Dedifferentiated amniotic fluid mesenchymal stem cell (primary cell): Measurements from ENCODE around the gene WDR81.
"Not testable (repeated sequence)": the region's sequence is repeated elsewhere in the genome, so short reads cannot be mapped to it uniquely, and the experiment has no call there.

Source experiments
- DNase-seq: peaks from one replicate; pipeline ENCODE4 v3.0.0-alpha.2; 2016; ENCODE audit errors: extremely low spot score

WDR81 gene

DNA sequence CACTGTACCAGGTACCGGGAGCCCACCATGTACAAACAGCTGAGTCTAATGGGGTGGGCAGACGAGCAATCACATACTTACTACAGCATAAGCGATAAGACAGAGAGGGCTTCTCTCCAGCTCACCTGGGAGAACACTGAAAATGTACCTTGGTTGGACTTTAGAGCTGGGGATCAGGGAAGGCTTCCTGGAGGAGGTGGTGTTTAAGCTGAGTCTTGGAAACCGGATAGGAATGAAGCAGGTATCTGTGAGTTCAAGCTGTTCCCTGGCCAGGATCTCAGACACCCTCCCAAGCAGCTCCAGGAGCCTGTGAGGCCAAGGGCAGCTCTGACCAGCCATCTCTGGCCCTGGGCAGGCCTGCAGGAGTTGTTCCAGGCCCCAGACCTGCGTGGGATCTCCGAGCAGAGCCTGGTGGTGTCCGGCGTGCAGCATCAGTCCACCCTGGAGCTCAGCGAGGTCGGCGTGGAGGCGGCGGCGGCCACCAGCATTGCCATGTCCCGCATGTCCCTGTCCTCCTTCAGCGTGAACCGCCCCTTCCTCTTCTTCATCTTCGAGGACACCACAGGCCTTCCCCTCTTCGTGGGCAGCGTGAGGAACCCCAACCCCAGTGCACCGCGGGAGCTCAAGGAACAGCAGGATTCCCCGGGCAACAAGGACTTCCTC, 29.4 kb downstream of the WDR81 start:
- DNase-seq = no peak

DNA sequence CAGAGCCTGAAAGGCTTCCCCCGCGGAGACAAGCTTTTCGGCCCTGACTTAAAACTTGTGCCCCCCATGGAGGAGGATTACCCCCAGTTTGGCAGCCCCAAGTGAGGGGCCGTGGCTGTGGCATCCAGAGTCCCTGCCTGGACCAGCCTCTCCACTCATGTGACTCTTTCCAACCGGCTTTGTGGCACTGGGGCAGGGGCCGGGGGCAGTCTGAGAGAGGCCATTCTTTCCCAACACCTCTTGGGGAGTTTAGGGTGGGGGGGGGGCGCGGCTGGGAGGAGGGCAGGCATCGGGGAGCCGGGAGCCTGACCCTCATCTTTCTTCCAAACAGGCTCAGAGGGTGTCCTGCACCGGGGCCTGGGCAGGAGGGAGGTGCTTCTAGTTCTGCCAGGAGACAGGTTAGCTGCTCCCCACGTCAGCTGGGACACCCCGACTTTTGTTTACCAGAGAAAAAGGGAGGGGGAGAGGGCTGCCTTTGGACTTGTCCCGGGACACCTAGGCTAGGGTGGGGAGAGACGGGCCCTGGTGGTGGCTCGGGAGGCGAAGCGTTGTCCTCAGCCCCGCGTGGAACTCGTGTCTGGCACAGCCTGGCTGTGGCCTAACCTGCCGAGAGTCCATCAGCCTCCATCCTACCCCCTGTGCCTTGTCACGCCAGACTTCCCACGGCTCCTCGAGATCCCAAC, 30.1 kb downstream of the WDR81 start:
- no peak for DNase-seq

DNA sequence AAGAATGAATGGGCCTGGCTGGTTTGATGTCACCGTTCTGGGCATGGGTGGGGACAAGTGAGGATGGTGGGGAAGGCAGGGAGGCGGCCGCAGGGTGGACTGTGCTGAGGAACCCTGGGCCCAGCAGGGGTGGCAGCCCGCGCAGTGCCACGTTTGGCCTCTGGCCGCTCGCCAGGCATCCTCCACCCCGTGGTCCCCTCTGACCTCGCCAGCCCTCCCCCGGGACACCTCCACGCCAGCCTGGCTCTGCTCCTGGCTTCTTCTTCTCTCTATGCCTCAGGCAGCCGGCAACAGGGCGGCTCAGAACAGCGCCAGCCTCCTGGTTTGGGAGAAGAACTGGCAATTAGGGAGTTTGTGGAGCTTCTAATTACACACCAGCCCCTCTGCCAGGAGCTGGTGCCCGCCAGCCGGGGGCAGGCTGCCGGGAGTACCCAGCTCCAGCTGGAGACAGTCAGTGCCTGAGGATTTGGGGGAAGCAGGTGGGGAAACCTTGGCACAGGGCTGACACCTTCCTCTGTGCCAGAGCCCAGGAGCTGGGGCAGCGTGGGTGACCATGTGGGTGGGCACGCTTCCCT, 30.8 kb downstream of the WDR81 start:
- DNase-seq = no peak

DNA sequence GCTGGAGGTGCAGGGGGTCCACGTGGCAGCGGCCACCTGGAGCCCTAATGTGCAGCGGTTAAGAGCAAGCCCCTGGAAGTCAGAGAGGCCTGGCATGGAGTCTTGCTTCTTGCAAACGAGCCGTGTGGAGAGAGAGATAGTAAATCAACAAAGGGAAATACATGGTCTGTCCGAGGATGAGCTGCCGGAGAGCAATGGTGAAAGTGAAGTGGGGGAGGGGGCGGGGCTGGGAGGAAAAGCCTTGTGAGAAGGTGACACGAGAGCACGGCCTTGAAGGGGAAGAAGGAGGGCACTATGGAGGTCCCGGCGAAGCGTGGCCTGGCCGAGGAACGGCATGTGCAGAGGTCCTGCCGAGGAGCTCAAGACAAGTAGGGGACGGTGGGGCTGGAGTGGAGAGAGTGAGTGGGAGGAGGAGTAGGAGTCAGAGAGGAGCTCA, 31.3 kb downstream of the WDR81 start:
- DNase-seq = no peak

DNA sequence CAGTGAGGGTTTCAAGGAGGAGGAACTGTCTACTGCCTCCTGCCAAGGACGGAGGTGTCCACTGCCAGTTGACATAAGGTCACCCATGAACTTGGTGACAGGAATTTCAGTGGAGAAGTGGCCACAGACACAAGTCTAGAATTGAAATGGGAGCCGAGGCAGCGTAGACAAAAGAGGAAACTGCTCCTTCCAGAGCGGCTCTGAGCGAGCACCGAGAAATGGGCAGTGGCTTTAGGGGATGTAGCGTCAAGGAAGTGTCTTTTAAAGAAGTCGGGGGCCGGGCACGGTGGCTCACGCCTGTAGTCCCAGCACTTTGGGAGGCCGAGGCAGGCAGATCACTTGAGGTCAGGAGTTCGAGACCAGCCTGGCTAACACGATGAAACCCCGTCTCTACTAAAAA, 34.3 kb downstream of the WDR81 start:
- no peak for DNase-seq

DNA sequence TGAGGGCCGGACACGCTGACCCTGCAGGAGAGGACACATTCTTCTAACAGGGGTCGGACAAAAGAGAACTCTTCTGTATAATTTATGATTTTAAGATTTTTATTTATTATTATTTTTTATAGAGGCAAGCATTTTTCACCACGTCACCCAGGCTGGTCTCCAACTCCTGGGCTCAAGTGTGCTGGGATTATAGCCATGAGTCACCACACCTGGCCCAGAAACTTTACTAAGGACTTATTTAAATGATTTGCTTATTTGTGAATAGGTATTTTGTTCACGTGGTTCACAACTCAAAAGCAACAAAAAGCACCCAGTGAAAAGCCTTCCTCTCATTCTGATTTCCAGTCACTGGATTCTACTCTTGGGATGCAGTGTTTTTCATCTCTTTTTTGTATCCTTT, 35.0 kb downstream of the WDR81 start:
- DNase-seq = no peak

DNA sequence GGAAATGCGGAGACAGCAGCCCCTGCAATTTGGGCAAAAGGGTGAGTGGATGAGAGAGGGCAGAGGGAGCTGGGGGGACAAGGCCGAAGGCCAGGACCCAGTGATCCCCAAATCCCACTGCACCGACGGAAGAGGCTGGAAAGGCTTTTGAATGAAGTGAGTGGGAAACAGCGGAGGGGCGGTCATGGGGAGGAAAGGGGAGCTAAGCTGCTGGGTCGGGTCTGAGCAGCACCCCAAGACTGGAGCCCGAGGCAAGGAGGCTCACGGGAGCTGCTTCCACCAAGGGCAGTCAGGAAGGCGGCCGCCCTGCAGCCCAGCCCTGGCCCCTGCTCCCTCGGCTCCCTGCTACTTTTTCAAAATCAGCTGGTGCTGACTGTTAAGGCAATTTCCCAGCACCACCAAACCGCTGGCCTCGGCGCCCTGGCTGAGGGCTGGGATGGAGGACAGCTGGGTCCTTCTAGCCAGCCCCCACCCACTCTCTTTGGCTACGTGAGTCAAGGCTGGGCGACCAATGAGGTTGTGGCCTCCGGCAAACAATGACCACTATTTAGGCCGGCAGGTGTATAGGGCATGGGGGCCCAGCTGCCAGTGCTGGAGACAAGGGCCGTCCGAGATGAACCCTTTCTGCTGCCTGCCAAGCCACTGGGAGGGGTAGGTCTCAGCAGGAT, 37.9 kb downstream of the WDR81 start:
- no peak for DNase-seq

DNA sequence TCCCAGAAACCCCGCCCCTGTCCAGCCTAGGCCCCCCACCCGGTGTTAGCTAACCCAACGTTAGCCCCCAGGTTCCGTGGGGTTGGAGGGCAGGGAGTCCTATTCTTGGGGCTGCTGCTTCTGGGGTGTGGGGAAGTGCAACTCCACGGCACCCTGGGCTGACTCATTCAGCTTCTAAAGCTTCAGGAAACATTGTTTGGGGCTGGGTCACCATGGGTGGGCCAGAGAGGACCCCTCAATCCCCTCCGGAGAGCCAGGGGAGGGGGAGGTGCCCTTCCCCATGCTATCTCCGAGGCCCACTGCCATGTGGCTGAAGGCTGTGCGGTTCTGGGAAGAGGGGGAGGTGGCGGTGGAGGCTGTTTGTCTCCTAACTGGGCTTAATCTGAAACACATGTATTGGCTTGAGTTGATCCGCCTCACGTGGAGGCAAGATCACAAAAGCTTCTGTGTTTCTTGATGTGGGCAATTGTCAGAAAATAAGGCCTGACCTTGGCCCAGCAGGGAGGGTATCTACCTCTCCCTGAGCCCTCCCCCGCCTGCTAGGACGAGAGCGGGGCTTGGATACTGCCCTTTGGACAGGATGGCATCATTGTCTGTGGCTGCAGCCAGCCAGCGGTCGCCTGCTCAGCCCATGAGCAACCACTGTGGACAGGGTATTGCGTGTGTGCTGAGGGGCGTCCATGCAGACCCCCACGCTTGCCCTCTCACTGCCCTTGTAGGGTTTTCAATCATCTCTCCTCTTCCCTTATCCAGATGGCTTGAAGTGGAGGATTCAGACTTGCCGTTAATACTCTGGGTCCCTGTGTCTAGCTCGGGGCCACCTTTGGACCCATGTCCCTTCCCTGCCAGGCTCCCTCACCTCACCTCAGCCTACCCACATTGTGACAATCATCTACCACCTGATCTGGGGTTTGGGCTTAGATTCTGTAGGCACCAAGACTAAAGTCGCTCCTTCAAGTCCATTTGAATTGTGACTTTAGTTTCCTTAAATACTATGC, 38.7 kb downstream of the WDR81 start:
- peak; percentile 68 for DNase-seq

DNA sequence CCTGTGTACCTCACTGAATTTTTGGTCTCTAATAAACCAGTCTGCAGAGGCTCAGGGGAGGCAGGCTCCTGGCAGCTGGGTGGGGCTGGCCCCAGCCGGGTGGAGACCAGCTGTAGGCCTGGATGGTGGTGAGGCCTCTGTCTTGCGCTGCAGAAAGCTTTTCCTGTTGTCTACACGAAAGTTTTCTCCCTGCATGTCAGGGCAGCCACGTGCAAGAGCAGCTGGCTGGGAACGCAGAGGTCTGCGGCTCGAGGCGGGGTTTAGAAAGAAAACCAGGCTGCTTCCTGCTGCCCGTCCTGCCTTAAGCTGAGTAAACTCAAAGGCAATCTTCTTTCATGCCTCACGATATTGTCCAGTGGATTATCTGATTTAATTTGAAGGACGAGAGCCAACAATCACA, 39.8 kb downstream of the WDR81 start:
- peak; percentile 64 for DNase-seq

DNA sequence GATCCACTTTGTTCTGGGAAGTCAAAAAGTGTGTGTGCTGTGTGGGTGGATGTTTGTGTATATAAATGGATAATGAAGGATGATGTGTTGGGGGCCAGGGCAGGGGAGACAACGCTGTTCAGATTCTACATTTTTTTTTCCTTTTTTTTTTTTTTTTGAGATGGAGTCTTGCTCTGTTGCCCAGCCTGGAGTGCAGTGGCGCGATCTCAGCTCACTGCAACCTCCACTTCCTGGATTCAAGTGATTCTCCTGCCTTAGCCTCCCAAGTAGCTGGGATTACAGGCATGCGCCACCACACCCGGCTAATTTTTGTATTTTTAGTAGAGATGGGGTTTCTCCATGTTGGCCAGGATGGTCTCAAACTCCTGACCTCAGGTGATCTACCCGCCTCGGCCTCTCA, 40.2 kb downstream of the WDR81 start:
- not testable (repeated sequence) for DNase-seq

DNA sequence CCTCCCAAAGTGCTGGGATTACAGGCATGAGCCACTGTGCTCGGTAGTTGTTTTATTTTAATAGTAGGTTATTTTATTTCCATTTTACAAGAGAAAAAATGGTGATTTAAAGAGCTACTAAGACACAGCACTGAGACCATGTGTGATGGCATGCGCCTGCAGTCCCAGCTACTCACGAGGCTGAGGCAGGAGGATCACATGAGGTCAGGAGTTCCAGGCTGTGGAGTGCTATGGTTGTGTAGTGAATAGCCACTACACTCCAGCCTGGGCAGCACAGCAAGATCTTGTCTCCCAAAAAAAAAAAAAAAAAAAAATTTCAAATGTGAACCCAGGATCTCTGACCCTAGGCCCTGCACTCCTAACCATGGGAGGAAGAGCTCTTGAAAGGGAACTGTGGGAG, 41.1 kb downstream of the WDR81 start:
- DNase-seq = no peak

DNA sequence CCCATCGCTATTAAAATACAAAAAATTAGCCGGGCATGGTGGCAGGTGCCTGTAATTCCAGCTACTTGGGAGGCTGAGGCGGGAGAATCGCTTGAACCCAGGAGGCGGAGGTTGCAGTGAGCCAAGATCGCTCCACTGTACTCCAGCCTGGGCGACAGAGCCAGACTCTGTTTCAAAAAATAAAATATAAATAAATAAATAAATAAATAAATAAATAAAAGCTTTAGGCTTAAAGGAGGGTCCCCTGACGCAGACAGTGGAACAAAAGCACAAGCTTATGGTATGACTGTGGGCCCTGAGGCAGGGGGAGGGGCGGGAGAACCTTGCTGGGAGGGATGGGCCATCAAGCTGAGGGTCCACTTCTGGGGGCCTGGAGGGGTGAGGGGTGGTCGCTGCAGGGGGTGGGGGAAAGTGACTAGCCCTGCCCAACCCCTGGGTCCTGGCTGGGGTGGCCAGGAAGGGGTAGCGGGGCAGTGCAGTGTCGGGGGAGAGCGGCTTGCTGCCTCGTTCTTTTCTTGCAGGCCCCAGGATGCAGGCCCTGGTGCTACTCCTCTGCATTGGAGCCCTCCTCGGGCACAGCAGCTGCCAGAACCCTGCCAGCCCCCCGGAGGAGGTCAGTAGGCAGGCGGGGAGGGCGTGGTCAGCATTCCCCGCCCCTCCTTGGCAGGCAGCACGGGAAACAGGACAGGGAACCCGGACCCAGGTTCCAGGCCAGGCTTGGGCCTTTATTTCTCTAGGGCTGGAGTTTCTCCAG, 42.1 kb downstream of the WDR81 start:
- DNase-seq = no peak

DNA sequence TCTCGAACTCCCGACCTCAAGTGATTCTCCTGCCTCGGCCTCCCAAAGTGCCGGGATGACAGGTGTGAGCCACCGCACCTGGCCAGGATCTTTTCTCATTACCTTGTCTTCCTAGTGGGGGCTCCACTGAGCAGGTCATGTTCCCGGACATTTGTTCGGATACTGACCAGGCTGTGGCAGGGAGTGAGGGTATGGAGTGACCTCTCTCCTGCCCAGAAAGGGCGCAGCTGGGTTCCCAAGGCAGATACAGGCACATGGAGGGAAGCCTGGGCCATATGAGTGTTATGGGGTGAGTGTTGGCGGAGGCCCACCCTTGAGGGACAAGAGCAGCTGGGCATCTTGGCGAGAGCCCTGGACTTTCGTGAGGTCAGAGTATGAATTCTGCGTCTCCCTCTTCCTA, 42.9 kb downstream of the WDR81 start:
- DNase-seq = no peak

DNA sequence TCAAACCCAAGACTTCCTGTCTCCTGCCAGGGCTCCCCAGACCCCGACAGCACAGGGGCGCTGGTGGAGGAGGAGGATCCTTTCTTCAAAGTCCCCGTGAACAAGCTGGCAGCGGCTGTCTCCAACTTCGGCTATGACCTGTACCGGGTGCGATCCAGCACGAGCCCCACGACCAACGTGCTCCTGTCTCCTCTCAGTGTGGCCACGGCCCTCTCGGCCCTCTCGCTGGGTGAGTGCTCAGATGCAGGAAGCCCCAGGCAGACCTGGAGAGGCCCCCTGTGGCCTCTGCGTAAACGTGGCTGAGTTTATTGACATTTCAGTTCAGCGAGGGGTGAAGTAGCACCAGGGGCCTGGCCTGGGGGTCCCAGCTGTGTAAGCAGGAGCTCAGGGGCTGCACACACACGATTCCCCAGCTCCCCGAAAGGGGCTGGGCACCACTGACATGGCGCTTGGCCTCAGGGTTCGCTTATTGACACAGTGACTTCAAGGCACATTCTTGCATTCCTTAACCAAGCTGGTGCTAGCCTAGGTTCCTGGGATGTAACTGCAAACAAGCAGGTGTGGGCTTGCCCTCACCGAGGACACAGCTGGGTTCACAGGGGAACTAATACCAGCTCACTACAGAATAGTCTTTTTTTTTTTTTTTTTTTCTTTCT, 45.4 kb downstream of the WDR81 start:
- no peak for DNase-seq

DNA sequence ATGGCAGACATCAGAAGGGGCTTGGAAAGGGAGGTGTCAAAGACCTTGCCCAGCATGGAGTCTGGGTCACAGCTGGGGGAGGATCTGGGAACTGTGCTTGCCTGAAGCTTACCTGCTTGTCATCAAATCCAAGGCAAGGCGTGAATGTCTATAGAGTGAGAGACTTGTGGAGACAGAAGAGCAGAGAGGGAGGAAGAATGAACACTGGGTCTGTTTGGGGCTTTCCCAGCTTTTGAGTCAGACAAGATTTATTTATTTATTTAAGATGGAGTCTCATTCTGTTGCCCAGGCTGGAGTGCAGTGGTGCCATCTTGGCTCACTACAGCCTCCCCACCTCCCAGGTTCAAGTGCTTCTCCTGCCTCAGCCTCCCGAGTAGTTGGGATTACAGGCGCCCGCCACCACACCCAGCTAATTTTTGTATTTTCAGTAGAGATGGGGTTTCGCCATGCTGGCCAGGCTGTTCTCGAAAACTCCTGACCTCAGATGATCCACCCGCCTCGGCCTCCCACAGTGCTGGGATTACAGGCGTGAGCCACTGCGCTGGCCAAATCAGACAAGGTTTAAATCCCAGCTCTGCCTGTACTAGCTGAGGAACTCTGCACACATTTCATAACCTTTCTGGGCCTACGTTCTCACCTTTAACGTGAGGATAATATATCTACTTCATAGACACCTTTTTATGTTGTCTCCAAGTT, 48.6 kb downstream of the WDR81 start:
- DNase-seq = not testable (repeated sequence)

DNA sequence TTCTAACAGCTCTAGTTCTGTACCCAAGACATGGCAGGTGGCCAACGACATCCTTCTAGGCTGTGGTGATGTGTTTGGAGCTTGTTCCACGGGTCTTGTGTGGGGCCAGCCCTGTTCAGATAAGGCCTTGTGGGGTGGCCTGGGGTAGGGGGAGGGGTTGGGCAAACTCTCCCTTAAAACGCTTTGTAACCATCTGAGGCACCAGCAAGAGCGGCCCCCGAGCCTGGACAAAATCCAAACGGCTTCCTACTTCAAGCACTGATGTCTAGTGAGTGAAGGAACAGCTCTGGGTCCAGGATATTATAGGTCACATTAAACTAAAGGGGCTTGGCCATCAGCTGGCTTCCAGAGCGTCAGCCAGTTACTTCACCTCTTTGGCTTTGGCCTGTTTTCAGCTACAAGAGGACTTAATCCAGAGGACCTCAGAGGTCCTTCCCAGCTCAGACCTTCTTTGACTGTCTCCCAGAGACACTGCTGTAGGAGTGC, 49.2 kb downstream of the WDR81 start:
- DNase-seq = no peak

DNA sequence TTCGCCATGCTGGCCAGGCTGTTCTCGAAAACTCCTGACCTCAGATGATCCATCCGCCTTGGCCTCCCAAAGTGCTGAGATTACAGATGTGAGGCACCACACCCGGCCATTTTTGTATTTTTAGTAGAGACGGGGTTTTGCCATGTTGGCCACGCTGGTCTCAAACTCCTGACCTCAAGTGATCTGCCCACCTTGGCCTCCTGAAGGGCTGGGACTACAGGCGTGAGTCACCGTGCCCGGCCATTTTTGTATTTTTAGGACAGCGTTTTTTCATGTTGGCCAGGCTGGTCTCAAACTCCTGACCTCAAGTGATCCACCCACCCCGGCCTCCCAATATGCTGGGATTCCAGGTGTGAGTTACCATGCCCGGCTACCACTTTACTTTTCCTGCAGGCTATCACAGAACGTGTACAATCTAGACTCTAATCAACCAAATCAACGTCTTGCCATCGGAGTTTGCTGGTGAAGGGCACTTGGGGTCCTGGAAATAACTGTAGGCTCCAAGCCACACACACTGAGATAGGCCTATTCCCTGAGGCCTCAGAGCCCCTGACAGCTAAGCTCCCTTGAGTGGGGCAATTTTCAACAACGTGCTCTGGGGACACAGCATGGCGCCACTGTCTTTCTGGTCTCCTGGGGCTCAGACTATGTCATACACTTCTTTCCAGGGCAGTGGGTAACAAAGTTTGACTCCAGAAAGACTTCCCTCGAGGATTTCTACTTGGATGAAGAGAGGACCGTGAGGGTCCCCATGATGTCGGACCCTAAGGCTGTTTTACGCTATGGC, 50.1 kb downstream of the WDR81 start:
- DNase-seq = no peak

DNA sequence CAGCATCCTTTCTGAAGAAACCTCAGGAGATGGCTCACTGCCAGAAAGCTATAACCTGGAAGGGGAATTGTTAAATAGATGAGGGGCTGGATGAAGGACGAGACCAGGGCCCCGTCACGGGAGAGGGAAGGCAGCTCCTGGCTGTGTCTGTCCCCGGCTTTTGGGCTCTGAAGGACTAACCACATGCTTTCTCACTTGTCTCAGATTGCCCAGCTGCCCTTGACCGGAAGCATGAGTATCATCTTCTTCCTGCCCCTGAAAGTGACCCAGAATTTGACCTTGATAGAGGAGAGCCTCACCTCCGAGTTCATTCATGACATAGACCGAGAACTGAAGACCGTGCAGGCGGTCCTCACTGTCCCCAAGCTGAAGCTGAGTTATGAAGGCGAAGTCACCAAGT, 51.8 kb downstream of the WDR81 start:
- no peak for DNase-seq

DNA sequence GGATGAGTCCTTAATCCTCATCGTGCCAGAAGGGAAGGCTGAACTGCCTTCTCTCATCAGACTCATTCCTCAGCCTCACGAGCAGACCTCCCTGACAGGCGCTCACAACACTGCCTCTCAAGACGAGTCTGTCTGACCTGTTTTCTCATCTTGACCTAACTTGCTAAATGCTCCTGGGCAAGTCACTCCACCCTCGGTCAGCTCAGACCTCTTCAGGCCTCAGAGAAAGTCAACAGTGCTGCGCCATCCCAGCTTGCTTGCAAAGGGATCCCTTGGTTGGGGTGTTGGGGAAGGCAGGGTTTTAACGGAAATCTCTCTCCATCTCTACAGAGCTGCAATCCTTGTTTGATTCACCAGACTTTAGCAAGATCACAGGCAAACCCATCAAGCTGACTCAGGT, 52.4 kb downstream of the WDR81 start:
- DNase-seq = no peak
